Activated B cell treated with CpG ODN at 0.5 μM for 24 hours (primary cell): ENCODE data around the gene GRPEL2. TPM values are rescaled to one million over a fixed set of nuclear protein-coding genes. Genes with fewer than 3 reads are reported as not detected.

Experiments
- ATAC-seq: fragments of 200-7000 bp; cut with Tn5 transposase; one replicate; pipeline ENCODE4 v1.10.0; 2021; ENCODE audit warnings: low read depth, mild to moderate bottlenecking, moderate library complexity
- CTCF ChIA-PET: fragments of 350-600 bp; sonication (Branson Sonifier 250); formaldehyde crosslinking; loops from one replicate; lab custom pipeline; 2021; ENCODE audit warnings: antibody characterized with exemption; lab: Charles Lee
- POLR2A ChIA-PET: fragments of 350-600 bp; sonication (Branson Sonifier 250); formaldehyde crosslinking; loops from one replicate; lab custom pipeline; 2021; ENCODE audit warnings: antibody characterized with exemption; lab: Charles Lee
- DNase-seq: peaks from one replicate; pipeline ENCODE4 v3.0.0; 2022
- H3K27ac Mint-ChIP-seq: one replicate; pipeline ENCODE4 v1.8.0; 2020; ENCODE audit warnings: mixed read lengths
- H3K27me3 Mint-ChIP-seq: one replicate; pipeline ENCODE4 v1.8.0; 2021; ENCODE audit warnings: mixed read lengths
- H3K36me3 Mint-ChIP-seq: one replicate; pipeline ENCODE4 v1.8.0; 2021; ENCODE audit warnings: low read depth, mixed read lengths
- H3K4me1 Mint-ChIP-seq: one replicate; pipeline ENCODE4 v1.8.0; 2021; ENCODE audit warnings: mixed read lengths
- H3K4me3 Mint-ChIP-seq: one replicate; pipeline ENCODE4 v1.8.0; 2020; ENCODE audit warnings: mild to moderate bottlenecking, mixed read lengths
- H3K9me3 Mint-ChIP-seq: one replicate; pipeline ENCODE4 v1.8.0; 2020; ENCODE audit warnings: mixed read lengths
- CTCF ChIP-seq: fragments of 200-600 bp; IDR thresholded peaks from one replicate; pipeline ENCODE4 v1.8.0; 2022; ENCODE audit warnings: antibody characterized with exemption, mild to moderate bottlenecking
- intact Hi-C: fragments of 100-400 bp; cut with micrococcal nuclease; formaldehyde crosslinking; loops from one replicate; pipeline ENCODE4 v1.15.1; 2024
- total RNA-seq: library from RNA; stranded (reverse); gene quantifications from 2 replicates; pipeline ENCODE4 v1.2.3, GENCODE V29; 2022

GRPEL2 gene
- total RNA-seq, 1 donor from 2014 or later: 14.0 TPM

GRCh38 chr5:149383399-149383798, 38.1 kb downstream of the GRPEL2 start:
- H3K36me3 Mint-ChIP-seq: no peaks in the 10 kb centered on the region
- H3K4me3 Mint-ChIP-seq: no peak overlapping the region
- CTCF ChIA-PET: interaction anchor here (1.2 to 3.0 kb wide), 3 partner anchors 180 to 183 kb away, joined by 3 to 18 read pairs (median 3); no protein-coding TSS in a partner anchor
- peaks cover 4% of the 10 kb centered on the region for H3K4me1 Mint-ChIP-seq
- intact Hi-C loops: loop anchor here (2.0 to 5.0 kb wide), 2 partner anchors 44 to 235 kb away; no protein-coding TSS in a partner anchor
- no peak for ATAC-seq
- H3K27ac Mint-ChIP-seq: no peak overlapping the region
- POLR2A ChIA-PET: no interaction called here
- no peaks in the 10 kb centered on the region for H3K9me3 Mint-ChIP-seq
- DNase-seq: no peak
- H3K27me3 Mint-ChIP-seq: peaks cover 11% of the 10 kb centered on the region
- no peak for TF ChIP-seq CTCF

DNA sequence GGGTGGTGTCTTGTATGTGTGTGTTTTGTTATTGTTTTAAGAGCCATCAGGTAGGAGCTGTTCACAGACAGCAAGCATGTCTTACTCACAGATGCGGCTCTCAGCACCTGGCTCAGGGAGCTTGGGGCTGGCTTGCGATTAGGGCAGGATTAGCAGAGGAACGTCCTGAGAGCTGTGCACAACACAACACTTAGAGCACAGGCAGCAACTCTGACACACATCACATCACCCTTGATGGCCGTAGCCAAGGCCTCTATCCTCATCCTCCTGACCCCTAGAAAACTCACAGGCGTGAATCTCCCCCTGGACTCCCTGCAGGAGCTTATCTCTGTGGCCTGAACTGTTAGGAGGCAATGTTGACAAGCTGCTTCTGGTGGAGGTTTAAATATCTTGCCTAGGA, 40.9 kb downstream of the GRPEL2 start:
- intact Hi-C loops: no loop called here
- no peak overlapping the region for H3K27ac Mint-ChIP-seq
- POLR2A ChIA-PET: no interaction called here
- no peak for ATAC-seq
- H3K36me3 Mint-ChIP-seq: no peaks in the 10 kb centered on the region
- CTCF ChIA-PET: interaction anchor here (1.0 to 1.7 kb wide), 3 partner anchors 17 to 179 kb away, joined by 3 to 8 read pairs (median 3); no protein-coding TSS in a partner anchor
- no peak for DNase-seq
- H3K4me1 Mint-ChIP-seq: peaks cover 4% of the 10 kb centered on the region
- no peak for TF ChIP-seq CTCF
- H3K4me3 Mint-ChIP-seq: no peak overlapping the region
- no peaks in the 10 kb centered on the region for H3K9me3 Mint-ChIP-seq
- H3K27me3 Mint-ChIP-seq: peaks cover 6% of the 10 kb centered on the region

DNA sequence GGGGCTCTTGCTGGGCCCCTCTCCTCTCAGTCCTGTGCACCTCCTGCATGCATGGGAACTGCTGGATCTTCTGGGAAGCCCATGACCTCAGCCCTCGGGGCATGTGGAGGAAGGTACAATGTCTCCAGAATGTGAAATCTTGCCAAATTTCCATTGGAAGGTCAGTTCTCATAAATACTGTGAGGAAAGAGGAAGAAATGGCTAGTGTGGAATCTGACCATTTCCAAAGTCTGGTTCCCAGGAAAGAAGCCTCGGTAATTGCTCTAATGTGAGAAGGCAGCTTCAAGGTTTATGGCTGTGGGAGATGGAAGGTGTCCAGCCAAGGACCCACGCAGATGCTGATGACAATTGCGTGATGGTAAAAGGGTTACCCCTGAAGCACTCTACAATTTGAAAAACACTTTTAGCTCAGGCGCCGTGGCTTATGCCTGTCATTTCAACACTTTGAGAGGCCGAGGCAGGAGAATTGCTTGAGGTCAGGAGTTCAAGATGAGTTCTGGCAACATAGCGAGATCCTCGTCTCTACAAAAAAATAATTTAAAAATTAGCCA, 41.9 kb downstream of the GRPEL2 start:
- Mint-ChIP-seq H3K4me3 (no peak overlapping the region), H3K9me3 (no peaks in the 10 kb centered on the region), H3K27me3 (peaks cover 3% of the 10 kb centered on the region), H3K4me1 (no peaks in the 10 kb centered on the region), H3K27ac (no peak overlapping the region), H3K36me3 (no peaks in the 10 kb centered on the region)
- intact Hi-C loops: loop anchor here (1.0 kb wide), 1 partner anchor 231 kb away; no protein-coding TSS in a partner anchor
- POLR2A ChIA-PET: no interaction called here
- TF ChIP-seq CTCF: no peak
- ATAC-seq (no peak), DNase-seq (no peak)
- CTCF ChIA-PET: interaction anchor here (1.5 to 1.7 kb wide), 2 partner anchors 18 to 178 kb away, joined by 3 to 8 read pairs; no protein-coding TSS in a partner anchor

DNA sequence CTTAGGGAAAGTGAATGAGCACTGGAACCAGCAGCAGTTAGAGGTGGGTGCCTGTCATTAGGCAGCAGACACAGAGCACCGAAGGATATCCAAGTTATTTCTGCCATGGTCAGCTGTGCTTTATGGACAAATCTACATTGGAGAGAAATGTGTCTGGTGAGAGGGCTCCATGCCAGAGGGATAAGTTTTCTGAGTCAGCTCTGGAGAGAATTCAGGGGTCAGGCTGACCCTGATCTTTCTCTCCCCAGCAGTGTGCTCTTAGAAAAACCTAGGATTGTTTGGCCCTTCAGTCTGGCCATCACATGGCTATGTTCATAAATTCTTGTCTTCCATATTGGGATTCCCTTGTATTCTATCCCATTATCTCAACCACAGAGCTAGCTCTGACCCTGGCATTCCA, 42.7 kb downstream of the GRPEL2 start:
- ATAC-seq (no peak), DNase-seq (no peak)
- H3K4me3 Mint-ChIP-seq: no peak overlapping the region
- no peak overlapping the region for H3K27ac Mint-ChIP-seq
- no peaks in the 10 kb centered on the region for H3K4me1 Mint-ChIP-seq
- peaks cover 3% of the 10 kb centered on the region for H3K27me3 Mint-ChIP-seq
- no peak for TF ChIP-seq CTCF
- no peaks in the 10 kb centered on the region for H3K9me3 Mint-ChIP-seq
- ChIA-PET POLR2A (no interaction called here), CTCF (no interaction called here)
- intact Hi-C loops: loop anchor here (1.0 kb wide), 1 partner anchor 230 kb away; no protein-coding TSS in a partner anchor
- no peaks in the 10 kb centered on the region for H3K36me3 Mint-ChIP-seq

DNA sequence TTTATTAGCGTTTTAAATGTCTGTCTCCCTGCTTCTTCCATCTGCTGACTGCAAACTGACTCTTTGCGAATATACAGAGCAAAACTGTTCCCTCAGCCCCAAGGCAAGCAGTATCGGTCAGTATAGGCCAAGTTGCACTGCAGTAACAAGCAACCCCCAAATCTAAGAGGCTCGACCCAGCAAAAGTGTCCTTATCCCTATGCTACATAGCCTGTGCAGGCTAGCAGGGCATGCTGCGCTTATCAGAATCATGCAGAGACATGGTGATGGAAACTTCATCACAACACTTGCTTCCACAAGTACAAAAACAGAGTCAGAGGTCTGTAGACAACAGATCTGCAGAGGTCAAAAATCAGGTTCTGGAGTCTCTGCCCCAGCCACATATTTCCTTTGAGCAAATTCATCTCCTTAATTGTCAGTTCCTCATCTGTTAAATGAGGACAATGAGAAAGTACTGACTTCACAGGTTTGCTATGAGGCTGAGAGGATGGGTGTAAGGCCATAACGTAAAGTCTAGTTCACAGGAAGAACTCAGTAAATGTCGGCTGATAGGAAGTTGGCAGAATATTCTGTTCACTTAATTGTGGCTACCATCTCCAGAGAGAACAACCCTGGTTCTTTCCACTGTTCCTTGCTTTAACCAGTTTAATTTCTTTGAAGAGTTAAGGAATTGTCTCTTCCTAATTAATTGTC, 43.3 kb downstream of the GRPEL2 start:
- peaks cover 3% of the 10 kb centered on the region for H3K27me3 Mint-ChIP-seq
- H3K36me3 Mint-ChIP-seq: no peaks in the 10 kb centered on the region
- CTCF ChIA-PET: no interaction called here
- H3K4me1 Mint-ChIP-seq: no peaks in the 10 kb centered on the region
- no peak overlapping the region for H3K4me3 Mint-ChIP-seq
- no peak overlapping the region for H3K27ac Mint-ChIP-seq
- intact Hi-C loops: no loop called here
- POLR2A ChIA-PET: no interaction called here
- no peaks in the 10 kb centered on the region for H3K9me3 Mint-ChIP-seq
- no peak for ATAC-seq
- DNase-seq: no peak
- TF ChIP-seq CTCF: no peak
